Measurements from ENCODE around the gene IKZF4.
"Not testable (repeated sequence)": the region's sequence is repeated elsewhere in the genome, so short reads cannot be mapped to it uniquely, and the experiment has no call there.

The IKZF4 gene

DNA sequence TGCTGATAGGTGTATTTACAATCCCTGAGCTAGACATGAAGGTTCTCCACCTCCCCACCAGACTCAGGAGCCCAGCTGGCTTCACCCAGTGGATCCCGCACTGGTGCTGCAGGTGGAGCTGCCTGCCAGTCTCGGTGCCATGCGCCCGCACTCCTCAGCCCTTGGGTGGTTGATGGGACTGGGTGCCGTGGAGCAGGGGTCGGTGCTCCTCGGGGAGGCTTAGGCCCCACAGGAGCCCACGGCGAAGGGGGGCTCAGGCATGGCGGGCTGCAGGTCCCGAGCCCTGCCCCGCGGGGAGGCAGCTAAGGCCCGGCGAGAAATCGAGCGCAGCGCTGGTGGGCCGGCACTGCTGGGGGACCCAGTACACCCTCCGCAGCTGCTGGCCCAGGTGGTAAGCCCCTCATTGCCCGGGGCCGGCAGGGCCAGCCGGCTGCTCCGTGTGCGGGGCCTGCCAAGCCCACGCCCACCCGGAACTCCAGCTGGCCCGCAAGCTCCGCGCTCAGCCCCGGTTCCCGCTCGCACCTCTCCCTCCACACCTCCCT, 20.8 kb upstream of the IKZF4 start:
- not testable (repeated sequence) for DNase-seq

DNA sequence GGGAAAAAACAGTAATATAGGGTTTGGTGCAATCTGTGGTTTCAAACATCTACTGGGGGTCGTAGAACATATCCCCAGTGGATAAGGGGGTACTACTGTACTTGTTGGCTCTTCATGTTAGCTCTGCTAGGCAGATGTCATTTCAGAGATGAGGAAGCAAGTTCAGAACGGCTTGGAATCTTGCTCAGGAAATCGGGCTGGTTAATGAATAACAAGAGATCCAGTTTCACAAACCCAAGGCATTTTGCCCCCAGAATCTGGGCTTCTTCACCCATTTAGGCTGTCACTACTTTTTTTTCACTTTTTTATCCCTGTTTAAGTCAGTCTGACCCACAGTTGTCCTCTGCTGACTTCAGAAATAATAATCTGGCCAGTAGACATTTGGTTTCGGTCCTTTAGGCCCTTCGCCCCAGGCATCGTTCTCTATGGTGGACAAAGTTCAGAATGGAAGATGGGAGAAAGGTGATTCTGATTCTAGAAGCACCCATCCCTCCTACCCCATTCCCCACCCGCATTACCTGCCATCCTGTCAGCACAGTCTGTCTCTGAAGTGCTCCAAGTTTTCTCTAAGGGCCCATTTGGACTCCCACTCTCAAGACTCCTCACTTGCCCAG, 19.2 kb upstream of the IKZF4 start:
- no peak for DNase-seq

DNA sequence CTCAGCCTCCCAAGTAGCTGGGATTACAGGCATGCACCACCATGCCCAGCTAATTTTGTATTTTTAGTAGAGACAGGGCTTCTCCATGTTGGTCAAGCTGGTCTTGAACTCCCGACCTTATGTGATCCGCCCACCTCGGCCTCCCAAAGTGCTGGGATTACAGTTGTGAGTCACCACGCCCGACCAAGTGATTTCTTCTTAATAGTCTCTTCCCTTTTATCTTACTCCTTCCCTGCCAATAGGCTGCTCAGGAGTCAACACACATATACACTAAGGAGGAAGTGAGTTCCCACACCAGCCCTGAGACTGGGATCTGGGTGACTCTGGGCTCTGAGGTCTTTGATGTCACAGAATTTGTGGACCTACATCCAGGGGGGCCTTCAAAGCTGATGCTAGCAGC, 17.5 kb upstream of the IKZF4 start:
- not testable (repeated sequence) for DNase-seq

DNA sequence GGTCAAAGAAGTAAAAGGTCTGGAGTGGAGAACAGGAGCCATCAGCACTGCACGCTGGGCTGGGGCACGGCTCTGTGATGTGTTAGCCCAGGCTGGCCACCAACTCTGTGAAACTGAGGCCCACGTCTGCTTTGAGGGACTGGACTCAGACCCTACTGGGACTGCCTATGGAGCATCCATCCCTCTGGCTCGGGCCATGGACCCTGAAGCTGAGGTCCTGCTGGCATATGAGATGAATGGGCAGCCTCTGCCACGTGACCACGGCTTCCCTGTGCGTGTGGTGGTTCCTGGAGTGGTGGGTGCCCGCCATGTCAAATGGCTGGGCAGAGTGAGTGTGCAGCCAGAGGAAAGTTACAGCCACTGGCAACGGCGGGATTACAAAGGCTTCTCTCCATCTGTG, 16.6 kb upstream of the IKZF4 start:
- DNase-seq, result no peak

DNA sequence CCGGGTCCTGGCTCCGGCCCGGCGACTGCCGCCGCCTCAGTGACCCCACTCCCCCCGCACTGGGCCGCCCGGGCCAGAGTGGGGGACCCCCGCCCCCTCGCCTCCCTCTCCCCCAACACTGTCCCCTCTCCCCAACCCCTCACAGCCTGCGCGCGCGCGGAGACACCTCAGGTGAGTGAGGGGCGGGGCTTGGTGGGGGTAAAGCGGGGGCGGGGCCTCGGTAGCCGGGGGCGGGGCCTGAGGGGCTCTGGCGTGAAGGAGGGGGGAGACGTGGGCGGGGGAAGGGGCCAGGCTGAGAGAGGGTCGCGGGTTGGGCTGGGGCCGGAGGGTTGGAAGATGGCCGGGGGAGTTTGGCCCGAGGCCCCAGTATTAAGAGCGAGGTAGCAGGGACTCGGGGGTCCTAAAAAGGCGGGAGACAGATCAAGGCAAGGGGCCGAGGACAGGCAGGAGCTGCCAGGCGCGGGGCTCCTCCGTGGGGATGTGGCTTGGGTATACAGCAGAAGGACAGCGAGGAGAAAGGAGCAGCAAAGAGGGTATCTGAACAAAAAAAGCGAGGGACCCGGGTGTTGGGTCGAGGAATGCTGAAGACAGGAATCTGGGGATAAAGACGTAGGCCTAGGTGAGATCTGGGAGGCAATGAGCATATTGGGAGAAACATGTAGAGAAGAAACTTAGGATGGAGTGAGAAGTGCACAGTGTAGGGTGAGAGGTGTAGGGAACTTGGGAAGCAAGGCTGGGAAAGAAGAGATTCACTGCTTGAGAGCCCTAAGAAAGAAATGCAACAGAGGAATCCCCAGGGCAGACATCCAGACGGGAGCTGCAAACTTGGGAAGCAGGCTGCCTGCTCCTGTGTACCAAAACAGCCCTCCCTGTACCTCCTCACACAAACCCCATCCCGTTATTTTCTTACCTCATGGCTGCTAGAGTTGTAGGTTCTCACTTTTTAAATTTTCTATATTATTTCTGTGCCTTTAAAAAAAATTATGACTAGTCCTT, 13.0 kb upstream of the IKZF4 start:
- DNase-seq, result peak; percentile 89

DNA sequence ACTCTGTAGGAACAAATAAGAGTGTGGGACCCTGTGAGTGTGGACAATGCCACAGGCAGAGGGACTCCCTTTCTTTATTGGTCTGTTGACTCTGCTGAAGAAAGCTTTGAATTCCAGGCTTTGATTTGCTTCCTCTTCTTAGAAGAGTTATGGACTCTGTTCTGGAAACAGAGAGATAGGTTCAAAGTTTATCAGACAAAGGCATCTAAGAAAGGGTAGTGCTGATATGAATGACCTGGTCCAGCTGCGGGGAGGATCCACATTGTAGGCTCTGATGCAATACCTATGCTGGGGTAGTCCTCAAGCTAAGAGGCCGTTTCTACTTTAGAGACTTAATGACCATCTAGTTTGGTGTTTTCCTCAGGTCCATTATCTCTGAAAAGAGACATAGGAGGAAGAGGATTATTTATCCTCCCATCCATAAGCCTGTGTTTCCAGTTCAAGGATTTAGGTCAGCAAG, 10.7 kb upstream of the IKZF4 start:
- DNase-seq, result no peak

DNA sequence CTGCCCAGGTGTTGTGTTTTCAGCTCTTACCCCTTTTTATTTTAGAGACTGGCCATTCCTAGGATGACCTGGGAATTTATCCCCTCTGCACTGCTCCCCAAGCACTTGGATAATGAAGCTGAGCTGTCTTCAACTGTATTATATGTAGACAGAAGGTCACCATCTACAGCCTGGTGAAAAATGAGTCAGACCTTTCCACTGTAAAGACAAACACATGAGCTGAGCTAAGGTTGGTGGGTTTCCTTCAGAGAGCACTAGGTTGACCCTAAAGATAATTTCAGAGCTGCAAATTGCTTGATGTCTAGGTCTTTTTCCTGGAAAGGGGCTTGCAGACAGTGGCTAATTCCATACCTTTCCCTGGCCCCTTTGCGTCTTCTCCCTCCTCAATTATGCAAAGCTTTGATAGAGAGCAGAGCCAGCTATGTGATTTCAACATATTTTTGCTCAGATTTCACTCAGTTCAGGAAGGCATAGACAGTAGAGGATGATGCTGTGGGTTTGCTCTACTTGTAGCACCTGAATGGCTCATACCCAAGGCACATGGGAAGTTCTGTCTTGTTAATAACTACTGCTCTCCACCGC, 9.2 kb upstream of the IKZF4 start:
- DNase-seq, result no peak

DNA sequence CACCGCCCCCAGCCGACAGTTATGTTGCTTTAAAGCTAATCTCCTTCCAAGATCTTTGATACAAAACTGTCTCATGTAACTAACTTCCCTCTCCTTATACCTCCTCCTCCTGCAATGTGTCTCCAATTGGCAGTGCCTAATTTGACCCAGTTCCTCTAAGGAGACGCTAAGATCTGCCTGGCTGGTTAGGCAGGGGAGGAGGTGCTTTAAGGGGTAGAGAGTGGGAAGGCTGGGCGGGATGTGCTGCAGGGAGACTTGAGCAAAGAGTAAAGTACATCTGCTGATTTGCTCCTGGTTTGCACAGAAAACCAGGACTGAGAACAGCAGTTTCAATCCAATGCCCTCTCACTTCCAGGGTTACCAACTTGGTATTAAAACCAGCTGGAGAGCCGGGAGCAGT, 7.4 kb upstream of the IKZF4 start:
- no peak for DNase-seq

DNA sequence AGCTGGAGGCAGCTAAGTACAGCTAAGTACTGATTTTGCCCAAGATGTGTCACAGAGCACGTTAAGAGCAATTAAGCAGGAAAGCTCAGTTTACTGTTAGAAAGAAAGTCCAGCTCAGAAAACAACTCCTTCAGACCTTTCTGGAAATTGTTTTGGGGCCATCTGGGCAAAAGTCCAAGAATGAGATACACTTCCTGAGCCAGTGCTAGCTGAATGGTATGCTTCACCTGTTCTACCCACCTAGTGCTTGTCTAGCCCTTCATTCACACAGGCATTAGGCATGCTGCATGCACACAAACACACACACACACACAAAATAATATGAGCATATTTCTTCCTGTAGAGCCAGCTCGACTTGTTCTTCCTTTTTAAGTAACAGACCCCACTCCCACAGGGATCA, 6.6 kb upstream of the IKZF4 start:
- no peak for DNase-seq

DNA sequence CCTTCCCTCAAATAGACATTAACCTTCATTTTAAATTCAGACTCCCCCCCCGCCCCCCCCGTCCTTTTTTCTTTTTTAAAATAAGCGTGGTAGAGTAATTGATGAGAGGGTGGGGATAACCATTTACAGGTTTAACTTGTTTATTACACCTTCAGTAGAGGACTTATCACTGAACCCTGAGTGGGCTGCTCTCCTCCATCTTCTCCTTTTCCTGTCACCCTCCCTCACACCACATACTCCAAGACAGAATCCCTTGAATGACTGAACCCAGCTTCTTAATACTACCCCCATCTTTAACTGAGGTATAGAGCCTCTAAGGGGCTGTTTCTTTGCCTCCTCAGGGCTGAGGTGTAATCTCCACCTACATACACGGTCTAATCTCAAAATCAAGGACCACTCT, 3.7 kb upstream of the IKZF4 start:
- no peak for DNase-seq

DNA sequence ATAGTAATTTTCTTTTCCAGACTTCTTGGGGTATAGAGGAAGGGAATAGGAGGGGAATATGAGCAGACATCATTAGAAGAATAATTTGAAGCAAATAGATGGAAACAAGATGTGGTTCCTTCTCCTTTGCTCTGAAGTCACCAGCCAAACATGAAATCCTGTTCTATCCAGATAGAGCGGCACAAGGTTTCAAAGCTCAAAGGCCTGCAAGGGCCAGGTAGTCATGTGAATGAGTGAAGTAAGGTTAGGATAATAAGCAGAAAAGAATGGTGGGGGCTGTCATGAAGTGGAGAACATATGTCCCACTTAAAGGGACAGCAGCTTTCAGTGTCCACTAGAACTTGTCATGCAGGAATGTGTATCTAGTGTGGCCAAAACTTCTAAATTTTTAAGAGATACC, 2.5 kb upstream of the IKZF4 start:
- DNase-seq, result no peak

DNA sequence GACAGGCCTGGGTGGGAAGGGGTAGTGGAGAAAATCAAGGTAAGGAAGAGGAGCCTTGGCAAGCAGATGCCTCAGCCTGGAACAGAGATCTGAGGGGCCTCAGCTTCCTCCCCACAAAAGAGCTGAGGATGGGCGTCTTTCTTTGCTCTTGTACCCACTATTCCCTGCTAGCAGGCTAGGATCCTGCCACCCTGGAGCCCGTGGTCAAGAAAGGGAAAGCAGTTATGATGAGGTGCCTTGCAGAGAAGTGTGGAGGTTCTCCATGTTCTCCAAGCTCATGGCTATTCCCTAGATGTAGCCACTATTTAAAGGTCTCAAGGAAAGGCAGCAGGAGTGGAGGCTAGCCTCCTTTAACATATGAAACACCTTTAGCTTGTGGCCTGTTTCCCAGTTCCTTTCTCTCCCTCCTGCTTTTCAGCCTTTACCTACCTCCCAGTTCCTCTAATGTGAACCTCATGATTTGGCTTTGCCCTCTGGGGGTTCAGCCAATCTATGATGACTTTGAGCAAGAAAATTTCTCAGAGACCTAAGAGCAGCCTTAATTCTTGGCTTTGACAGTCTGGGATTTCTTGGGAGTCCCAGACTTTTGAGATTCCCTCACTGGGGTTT, 1.1 kb downstream of the IKZF4 start:
- no peak for DNase-seq

DNA sequence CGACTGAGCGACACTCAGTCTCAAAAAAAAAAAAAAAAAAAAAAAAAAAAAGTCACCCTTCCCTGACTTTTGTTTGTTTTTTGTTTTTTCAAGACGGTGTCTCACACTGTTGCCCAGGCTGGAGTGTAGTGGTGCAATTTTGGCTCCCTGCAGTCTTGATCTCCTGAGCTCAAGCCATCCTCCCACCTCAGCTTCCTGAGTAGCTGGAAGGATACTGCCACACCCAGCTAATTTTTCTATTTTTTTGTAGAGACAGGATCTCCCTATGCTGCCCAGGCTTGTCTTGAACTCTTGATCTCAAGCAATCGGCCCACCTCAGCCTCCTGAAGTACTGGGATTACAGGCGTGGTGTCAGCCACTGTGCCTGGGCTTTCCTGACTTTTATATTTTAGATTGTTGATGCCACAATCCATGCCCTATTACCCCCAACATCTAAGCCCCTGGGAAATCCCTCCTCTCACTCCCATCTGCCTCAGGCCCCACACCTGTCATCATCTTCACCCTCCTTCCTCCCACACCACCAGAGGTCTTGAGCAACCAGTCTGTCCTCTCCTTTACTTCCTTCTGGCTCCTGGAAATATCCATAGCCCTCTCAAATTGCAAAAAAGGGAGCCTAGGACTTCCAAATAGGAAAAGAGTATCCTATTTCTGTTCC, 7.8 kb downstream of the IKZF4 start:
- DNase-seq, result no peak

DNA sequence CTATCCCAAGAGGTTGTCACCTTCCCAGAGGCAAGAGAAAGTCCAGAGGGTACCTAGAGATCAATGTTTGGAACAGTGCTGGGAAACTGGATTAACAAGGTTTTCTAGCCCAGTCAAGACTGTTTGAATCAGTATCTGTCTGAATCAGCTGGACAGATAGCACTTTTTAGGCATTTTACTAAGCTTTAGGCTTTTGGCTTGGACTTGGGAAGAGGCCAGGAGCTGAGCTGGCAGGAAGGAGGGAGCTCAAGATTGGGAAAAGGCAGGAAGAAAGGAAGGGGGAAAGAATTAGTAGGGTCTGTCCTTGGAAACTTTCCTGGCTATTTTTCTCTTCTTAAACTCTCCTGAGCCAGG, 8.3 kb downstream of the IKZF4 start:
- DNase-seq, result no peak

DNA sequence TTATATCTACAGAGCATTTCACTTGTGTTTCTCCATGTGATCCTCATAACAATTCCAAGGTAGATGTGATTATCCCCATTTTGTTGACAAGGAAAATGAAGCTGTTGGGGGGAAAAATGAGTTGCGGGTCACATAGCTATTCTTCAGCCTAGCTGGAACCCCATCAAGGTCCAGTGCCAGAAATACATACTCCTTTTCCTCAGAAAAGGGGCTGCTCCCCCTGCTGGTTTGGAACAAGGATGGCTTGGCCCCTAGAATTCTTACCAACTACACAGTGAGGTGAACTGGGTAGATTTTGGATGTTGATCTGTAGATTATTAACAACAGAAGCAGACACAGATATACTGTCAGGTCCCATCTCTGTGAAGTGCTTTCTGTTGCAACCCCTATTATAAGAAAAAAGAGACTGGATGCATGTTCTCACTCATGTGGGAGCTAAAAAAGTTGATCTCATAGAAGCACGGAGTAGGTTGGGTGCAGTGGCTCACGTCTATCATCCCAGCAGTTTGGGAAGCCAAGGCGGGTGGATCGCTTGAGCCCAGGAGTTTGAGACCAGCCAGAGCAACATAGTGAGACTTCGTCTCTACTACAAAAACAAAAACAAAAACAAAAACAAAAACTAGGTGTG, 8.9 kb downstream of the IKZF4 start:
- DNase-seq, result peak; percentile 76

DNA sequence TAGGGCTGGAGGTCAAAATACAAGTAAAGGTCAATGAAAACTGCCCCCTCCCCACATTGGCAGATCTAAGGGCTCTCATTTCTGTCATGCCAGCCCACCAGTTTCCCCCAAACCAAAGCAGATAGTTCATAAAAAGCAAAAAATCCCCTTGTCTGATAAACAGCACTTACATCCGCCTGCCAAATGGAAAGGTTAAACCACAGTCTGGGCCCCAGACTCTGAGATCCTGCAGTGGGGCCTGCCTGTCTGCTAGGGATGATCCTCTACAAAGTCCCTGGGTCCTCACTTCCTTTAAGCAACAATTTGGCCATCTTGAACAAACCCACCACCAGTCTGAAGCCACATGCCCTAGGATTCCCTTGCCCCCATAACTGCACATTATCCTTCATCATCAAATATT, 11.1 kb downstream of the IKZF4 start:
- DNase-seq, result peak; percentile 76

DNA sequence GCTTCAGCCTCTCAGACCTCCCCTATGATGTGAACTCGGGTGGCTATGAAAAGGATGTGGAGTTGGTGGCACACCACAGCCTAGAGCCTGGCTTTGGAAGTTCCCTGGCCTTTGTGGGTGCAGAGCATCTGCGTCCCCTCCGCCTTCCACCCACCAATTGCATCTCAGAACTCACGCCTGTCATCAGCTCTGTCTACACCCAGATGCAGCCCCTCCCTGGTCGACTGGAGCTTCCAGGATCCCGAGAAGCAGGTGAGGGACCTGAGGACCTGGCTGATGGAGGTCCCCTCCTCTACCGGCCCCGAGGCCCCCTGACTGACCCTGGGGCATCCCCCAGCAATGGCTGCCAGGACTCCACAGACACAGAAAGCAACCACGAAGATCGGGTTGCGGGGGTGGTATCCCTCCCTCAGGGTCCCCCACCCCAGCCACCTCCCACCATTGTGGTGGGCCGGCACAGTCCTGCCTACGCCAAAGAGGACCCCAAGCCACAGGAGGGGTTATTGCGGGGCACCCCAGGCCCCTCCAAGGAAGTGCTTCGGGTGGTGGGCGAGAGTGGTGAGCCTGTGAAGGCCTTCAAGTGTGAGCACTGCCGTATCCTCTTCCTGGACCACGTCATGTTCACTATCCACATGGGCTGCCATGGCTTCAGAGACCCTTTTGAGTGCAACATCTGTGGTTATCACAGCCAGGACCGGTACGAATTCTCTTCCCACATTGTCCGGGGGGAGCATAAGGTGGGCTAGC, 13.9 kb downstream of the IKZF4 start:
- peak; percentile 72 for DNase-seq

DNA sequence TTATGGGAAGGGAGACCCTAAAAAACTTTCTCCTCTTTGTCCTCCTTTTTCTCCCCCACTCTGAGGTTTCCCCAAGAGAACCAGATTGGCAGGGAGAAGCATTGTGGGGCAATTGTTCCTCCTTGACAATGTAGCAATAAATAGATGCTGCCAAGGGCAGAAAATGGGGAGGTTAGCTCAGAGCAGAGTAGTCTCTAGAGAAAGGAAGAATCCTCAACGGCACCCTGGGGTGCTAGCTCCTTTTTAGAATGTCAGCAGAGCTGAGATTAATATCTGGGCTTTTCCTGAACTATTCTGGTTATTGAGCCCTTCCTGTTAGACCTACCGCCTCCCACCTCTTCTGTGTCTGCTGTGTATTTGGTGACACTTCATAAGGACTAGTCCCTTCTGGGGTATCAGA, 16.3 kb downstream of the IKZF4 start:
- no peak for DNase-seq

DNA sequence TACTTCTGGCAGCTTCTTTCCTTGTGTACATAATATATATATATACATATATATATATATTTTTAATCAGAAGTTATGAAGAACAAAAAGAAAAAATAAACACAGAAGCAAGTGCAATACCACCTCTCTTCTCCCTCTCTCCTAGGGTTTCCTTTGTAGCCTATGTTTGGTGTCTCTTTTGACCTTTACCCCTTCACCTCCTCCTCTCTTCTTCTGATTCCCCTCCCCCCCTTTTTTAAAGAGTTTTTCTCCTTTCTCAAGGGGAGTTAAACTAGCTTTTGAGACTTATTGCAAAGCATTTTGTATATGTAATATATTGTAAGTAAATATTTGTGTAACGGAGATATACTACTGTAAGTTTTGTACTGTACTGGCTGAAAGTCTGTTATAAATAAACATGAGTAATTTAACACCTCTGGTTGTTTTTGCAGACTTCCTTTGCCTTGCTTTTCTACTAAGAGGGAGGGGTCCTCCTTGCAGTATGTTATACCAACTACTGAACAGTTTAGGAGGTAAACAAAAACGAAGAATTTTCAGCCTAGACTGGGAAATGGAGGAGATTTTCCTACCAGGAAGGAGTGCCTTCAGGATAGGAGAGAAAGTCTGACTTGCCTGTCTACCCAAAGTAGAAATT, 17.3 kb downstream of the IKZF4 start:
- DNase-seq, result no peak

DNA sequence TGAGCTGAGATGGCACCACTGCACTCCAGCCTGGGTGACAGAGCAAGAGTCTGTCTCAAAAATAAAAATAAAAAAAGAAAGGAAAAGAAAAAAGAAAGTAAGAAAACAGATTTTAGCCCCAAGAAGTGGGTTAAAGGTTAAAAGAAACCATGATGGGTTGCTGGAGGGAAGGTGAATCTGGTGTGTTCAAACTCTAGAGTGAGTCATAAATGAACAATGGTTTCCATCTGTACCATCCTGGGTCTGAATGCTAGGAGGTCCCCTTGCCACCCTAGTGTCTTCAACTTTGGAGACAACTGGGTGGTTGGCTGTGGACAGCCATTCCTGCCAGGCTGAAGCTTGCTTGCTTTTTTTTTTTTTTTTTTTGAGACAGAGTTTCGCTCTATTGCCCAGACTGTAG, 19.3 kb downstream of the IKZF4 start:
- DNase-seq, result peak; percentile 67

DNA sequence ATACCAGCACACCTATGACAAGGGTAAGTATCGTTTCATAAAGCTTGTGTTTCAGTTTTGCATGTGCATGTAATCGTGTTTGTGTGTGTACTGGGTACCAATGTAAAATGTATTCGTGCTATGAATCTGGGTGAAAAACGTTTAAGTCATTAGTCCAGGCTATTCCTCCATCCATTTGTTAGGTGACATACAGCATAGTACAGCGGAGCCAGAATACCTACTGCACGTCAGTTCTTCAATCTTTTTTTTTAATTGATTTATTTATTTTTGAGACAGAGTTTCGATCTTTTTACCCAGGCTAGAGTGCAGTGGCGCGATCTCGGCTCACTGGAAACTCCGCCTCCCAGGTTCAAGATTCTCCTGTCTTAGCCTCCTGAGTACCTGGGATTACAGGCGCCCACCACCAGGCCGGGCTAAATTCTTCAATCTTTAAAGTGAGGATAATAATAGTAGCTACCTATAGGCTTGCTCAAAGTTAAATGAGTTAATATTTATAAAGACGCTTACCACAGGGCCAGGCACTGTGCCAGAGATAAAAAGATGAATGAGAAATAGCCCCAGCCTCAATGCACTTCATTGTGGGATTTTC, 20.2 kb downstream of the IKZF4 start:
- DNase-seq, result peak; percentile 64

Measured in activated effector memory CD4-positive, alpha-beta T cell treated with anti-CD3 and anti-CD28 coated beads, Interleukin-2, amount 50 U/mL, for 16 hours (primary cell).